ENCODE measurements around the gene HIGD2B.
"Not testable (repeated sequence)": the region's sequence is repeated elsewhere in the genome, so short reads cannot be mapped to it uniquely, and the experiment has no call there.

Gene HIGD2B

GRCh38 chr15:72685925-72686794 is at the start of gene HIGD2B, which contains the start of gene BBS4:
Gene HIGD2B, minus strand, starts transcription at chr15:72686182. Its CDS starts 9,808 bp downstream, at chr15:72676374.
Gene BBS4, plus strand, starts transcription at chr15:72686207. Its CDS starts 21 bp downstream, at chr15:72686228.
- DNase-seq, result peak; percentile 91 to 93

DNA sequence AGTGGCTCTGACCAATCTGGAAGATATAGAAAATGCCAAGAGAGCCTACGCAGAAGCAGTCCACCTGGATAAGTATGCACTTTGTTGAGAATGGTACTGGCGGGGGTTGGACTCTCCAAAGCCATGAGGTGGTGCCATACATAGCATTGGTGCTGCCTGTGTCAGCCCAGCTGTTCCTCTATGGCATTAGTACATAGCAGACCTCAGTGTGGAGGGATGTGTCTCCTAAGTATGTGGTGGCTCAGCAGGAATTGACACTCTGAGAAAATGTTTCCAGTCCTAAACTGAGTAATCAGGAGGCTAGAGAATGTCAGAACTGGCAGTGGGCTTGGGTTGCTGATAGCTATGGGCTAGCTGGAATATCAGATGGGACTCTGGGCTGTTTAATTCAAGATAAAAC is 49.1 kb upstream of the HIGD2B start:
- DNase-seq, result no peak

- no peak for DNase-seq
Observed at GRCh38 chr15:72733941-72734738, 48.2 kb upstream of the HIGD2B start.

GRCh38 chr15:72732516-72732915 is 46.5 kb upstream of the HIGD2B start:
- no peak for DNase-seq

DNA sequence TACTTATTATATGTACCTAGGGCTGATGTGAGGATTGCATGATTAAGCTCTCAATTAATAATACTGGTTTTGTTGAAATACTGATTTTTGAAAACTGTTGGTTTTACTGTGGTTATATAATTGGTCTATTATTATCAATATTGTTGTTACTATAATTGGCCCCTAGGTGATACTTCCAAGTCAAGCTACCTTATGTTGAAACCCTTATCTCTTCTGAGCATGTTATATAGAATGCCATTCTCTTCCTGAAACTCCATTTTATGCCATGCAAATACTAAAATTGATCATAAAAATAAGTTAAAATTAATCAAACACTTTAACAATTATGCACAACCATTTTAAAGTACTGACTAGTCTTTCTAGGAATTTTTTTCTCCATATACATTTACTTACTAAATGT is 46.1 kb upstream of the HIGD2B start:
- DNase-seq, result no peak

DNA sequence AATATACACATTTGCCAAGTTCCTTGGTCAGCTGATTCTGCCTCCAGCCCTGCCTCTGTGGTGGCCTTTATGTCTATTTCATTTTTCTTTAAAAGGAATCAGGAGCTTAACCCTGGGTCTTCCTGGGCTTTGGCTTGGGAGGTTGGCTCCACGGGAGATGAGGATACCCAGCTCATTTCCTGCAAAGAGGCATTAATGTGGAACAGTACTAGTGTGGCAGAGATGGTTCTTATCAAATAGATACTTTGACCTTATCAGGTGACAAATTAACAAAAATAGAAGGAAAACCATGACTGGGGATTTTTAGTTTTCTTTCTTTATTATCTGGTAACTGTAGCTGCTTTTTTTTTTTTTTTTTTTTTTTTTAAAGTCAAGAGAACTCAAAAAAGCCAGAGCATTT is 42.8 kb upstream of the HIGD2B start:
- no peak for DNase-seq

GRCh38 chr15:72728249-72728648 is 42.3 kb upstream of the HIGD2B start:
- not testable (repeated sequence) for DNase-seq

- DNase-seq, result no peak
Observed at GRCh38 chr15:72727154-72727553, 41.2 kb upstream of the HIGD2B start.

DNA sequence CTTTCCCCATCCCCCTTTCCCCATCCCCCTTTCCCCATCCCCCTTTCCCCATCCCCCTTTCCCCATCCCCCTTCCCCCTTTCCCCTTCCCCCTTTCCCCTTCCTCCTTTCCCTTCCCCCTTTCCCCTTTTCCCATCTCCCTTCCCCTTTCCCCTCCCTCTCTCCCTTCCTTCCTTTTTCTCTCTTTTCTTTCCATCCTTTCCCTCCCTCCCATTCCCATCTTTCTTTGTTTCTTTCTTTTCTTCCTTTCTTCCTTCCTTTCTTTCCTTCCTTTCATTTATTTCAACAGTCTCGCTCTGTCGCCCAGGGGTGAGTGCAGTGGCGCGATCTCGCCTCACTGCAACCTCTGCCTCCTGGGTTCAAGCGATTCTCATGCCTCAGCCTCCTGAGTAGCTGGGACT is 39.9 kb upstream of the HIGD2B start:
- DNase-seq, result not testable (repeated sequence)

GRCh38 chr15:72725446-72725845 is 39.5 kb upstream of the HIGD2B start:
- no peak for DNase-seq

DNA sequence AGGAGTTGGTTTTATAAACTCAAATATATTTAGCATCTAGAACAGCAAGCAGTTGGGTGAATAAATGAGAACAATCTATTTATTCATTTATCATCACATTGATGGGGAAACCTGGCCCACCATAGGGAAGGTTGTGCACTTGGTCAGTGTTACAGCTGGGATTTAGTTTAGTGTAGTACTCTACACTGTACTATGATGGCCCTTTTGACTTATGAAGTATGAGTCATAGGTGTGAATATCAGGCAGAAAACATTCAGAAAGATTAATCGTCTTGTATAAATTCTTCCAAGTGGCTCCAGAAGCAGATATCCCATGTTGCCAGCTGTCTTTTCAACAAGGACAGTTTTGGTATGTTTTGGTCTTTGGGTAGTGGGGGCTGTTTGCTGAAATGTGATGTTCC is 38.0 kb upstream of the HIGD2B start:
- no peak for DNase-seq

- peak; percentile 75 for DNase-seq
Observed at GRCh38 chr15:72722071-72722696, 36.2 kb upstream of the HIGD2B start.

GRCh38 chr15:72708551-72709303 is 22.7 kb upstream of the HIGD2B start:
- DNase-seq, result not testable (repeated sequence)

GRCh38 chr15:72706266-72706665 is 20.3 kb upstream of the HIGD2B start:
- DNase-seq, result no peak

- no peak for DNase-seq
Observed at GRCh38 chr15:72700076-72700475, 14.1 kb upstream of the HIGD2B start.

DNA sequence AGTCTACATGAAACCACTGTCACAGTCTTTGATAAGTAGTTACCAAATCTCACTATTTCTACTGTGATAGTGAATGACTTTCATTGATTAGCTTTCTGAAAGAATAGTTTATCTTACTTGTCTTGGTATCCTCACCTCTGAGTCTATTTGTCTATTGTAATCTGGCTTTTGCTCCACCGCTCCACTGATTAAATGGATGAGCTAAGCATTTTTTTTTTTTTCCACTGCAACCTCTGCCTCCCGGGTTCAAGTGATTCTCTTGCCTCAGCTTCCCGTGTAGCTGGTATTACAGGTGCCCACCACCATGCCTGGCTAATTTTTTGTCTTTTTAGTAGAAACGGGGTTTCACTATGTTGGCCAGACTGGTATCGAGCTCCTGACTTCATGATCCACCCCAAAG is 13.0 kb upstream of the HIGD2B start:
- no peak for DNase-seq

- DNase-seq, result no peak
Observed at GRCh38 chr15:72690938-72691337, 5.0 kb upstream of the HIGD2B start.

DNA sequence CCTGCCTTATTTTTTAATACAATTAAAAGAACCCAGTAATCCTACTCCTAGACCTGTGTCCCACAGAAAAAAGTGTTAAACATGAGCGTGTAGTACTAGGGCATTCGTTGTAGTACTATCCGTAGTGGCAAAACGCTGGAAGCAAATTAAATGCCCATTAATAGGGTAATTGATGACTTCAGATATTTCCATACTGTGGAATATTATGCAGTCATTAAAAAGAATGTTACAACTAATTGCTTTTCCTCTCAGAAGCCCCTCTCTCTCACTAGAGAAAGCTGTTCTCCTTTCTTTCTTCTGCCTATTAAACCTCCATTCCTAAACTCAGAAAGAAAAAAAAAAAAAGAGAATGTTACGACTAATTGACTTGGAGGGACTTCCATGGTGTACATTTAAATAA is 2.7 kb upstream of the HIGD2B start:
- DNase-seq, result no peak

- DNase-seq, result peak in 1 of 2 experiments; percentile 25
Observed at GRCh38 chr15:72685301-72685924, 569 bp downstream of the HIGD2B start.

DNA sequence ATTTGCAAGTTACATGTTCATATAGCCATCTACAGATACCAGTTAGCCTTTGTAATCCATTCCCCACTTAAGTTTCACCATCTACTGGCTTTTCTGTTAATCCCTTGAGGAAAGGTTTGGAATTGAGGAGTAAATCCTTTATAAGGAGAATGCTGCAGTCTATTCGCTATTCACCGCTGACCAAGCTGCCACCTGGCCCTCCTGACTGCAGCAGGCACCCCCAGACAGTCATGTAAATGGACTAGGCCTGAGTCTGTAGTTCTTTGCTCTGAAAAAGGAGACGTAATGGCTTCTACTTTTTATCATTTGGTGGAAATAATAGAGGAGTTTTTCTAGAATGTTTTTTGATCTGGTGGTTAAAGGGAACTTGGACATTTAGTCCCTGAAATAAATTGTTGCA is 3.2 kb downstream of the HIGD2B start:
- DNase-seq, result no peak

DNA sequence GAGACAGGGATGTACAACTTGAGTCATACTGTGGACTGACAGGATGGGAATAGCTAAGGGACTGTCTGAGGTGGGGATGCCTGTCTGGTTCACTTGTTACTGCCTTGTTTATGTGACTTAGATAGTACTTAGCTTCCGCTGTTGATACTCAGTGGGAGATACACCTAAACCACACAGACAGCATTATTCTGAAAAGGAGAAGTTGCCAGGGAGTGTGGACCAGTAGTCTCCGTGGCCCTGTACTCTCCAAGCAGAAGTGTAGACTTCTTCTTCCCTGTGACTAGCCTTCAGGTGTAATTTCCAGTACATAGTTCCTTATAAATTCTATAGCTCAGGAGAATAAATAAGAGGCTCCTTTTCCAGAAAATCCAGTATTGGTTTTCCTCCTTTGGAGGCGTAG is 5.1 kb downstream of the HIGD2B start:
- no peak for DNase-seq

- DNase-seq, result no peak
Observed at GRCh38 chr15:72676838-72677237, 9.1 kb downstream of the HIGD2B start.

Measured in activated T-cell treated with anti-CD3 and anti-CD28 coated beads, Interleukin-2, amount 50 U/mL, for 48 hours (primary cell).